Measurements from ENCODE around the gene BHLHE23.

The BHLHE23 gene

GRCh38 chr20:62971950-62972844 lies 34.6 kb downstream of the BHLHE23 start:
- DNase-seq (ENCODE audit: low spot score) = peak; percentile 96

- no peak for DNase-seq (ENCODE audit: low spot score)
Measured at GRCh38 chr20:62971211-62971949, 35.4 kb downstream of the BHLHE23 start.

- DNase-seq (ENCODE audit: low spot score) = no peak
Measured at GRCh38 chr20:62970307-62971210, 36.2 kb downstream of the BHLHE23 start.

DNA sequence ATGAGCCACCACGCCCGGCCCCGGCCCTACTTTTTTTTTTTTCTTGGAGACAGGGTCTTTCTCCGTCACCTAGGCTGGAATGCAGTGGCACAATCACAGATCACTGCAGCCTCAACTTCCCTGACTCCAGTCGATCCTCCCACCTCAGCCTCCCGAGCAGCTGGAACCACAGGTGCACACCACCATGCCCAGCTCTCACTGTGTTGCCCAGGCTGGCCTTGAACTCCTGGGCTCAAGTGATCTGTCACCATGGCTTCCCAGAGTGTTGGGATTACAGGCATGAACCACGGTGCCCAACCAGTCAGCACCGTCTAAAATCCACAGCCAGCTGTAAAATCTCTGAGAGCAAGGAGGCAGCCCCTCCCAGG lies 36.8 kb downstream of the BHLHE23 start:
- no peak for DNase-seq (ENCODE audit: low spot score)

- DNase-seq (ENCODE audit: low spot score) = no peak
Measured at GRCh38 chr20:62969179-62969760, 37.5 kb downstream of the BHLHE23 start.

DNA sequence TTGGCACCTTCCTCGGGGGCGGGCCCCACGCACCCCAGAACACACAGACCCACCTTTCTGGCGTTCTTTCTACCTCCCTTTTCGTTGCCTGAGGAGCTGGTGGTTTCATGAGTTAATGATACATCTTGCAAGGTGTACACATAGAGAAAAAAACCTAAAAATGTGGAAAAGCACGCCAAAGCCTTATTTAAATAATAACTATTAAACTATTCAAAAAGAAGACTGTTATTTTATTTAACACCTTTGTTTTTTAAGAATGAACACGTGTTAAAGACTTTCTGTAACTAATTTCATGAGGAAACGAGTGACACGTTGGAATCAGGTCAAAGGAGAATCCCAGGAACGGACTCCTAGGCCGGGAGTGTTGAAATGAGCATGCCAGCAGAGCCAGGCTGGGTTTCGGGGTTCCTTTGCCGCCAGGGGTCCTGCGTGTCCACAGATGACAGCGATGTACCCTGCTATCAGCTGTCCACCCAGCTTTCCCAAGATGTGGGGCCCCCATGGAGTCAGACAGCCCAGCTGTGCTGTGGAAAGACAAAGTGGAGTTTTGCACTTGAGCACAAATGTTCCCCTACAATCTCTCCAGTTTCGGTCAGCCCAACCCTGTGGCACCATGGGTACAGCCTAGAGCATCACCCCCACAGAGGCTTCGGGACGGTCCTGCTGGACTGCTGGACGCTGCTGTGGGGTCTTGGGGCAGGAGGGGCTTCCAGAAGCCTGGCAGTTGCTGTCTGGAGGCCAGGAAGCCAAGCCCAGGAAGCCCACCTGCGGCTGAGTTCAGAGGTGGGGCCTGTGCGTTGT lies 38.2 kb downstream of the BHLHE23 start:
- DNase-seq (ENCODE audit: low spot score) = no peak

- DNase-seq (ENCODE audit: low spot score) = no peak
Measured at GRCh38 chr20:62967628-62968351, 39.0 kb downstream of the BHLHE23 start.

- DNase-seq (ENCODE audit: low spot score) = no peak
Measured at GRCh38 chr20:62967149-62967501, 39.6 kb downstream of the BHLHE23 start.

- no peak for DNase-seq (ENCODE audit: low spot score)
Measured at GRCh38 chr20:62966212-62967148, 40.3 kb downstream of the BHLHE23 start.

- DNase-seq (ENCODE audit: low spot score) = no peak
Measured at GRCh38 chr20:62965363-62965771, 41.4 kb downstream of the BHLHE23 start.

GRCh38 chr20:62964700-62965099 lies 42.1 kb downstream of the BHLHE23 start:
- DNase-seq (ENCODE audit: low spot score) = peak; percentile 44

- DNase-seq (ENCODE audit: low spot score) = no peak
Measured at GRCh38 chr20:62963614-62964397, 43.0 kb downstream of the BHLHE23 start.

GRCh38 chr20:62962891-62963613 lies 43.7 kb downstream of the BHLHE23 start:
- no peak for DNase-seq (ENCODE audit: low spot score)

GRCh38 chr20:62962221-62962879 lies 44.4 kb downstream of the BHLHE23 start:
- no peak for DNase-seq (ENCODE audit: low spot score)

DNA sequence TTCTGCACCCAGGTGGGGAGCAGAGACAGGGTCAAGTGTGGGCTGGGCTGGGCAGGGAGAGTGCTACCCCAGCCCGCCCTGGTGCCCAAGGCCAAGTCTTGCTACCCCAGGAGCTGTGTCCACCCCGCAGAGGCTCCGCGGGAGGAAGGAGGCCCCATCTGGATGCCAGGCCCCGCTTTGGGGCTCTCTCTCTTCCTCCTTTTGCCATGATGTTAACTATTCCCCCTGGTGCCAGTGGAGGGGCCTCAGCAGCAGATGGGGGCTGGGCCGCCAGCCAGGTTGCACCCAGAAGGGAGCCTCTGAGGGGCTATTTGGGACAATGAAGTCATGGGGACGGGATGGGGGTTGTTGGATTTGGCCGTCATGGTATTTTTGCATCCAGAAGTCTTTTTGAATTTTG lies 45.0 kb downstream of the BHLHE23 start:
- DNase-seq (ENCODE audit: low spot score) = no peak

DNA sequence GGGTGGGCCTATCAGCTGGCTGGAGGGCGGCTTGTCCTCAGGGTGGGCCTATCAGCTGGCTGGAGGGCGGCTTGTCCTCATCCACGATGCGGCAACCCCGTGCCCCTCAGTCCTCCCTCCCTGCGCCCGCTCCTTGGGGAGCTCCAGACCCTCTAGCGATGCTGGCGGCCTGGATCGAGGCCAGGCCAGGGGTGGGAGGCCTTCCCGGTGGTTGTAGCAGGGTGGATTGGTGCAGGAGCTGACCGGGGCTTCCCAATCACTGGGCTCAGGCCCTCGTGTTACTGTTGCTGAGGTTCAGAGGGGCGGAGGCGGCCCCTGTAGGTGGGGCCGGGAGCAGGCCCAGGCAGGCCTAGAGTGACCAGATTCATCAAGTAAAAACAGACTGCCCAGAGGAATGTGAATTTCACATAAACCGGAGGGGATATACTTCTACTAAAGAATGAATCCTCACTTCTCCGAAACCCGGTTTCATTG lies 45.4 kb downstream of the BHLHE23 start:
- DNase-seq (ENCODE audit: low spot score) = no peak

All from GM03348 (cell line).